AG04449 (cell line): Measurements from ENCODE around the gene PHF23.

Source experiments
- CTCF ChIA-PET: fragments of 350-600 bp; formaldehyde crosslinking; extraction: SDS; loops from one replicate; lab custom pipeline; 2021; ENCODE audit warnings: antibody characterized with exemption; lab: Yijun Ruan, JAX
- POLR2A ChIA-PET: fragments of 400-600, 350-600 bp; formaldehyde crosslinking; extraction: SDS; loops from one replicate; lab custom pipeline; 2020; ENCODE audit warnings: antibody characterized with exemption, inconsistent platforms; lab: Yijun Ruan, JAX
- DNase-seq: peaks from one replicate; pipeline ENCODE4 v3.0.0-alpha.2; 2010; ENCODE audit warnings: low read depth, low spot score
- H3K4me3 ChIP-seq: 2 replicates; pipeline ENCODE4 v1.5.1; 2011; ENCODE audit warnings: low read depth, mild to moderate bottlenecking, control low read depth, low read length
- TF ChIP-seq, protein P1 (sequence below): IDR thresholded peaks from one replicate; pipeline ENCODE4 v1.5.1; 2011; ENCODE audit warnings: mild to moderate bottlenecking, moderate library complexity, low read length, control low read depth, inconsistent platforms; ENCODE audit not compliant: insufficient read depth; ENCODE audit errors: missing control alignments

Gene PHF23

GRCh38 chr17:7260151-7260550 lies 20.9 kb upstream of the PHF23 start:
- DNase-seq = no peak
- CTCF ChIA-PET = interaction anchor here (1.2 to 3.3 kb wide), 4 partner anchors 20 to 301 kb away, joined by 3 to 13 read pairs (median 8); no protein-coding TSS in a partner anchor
- POLR2A ChIA-PET = interaction anchor here (1.1 to 1.2 kb wide), 2 partner anchors 21 to 69 kb away, joined by 3 to 5 read pairs; partner anchors contain the start of genes NEURL4 and SLC2A4
- TF ChIP-seq, protein P1, sequence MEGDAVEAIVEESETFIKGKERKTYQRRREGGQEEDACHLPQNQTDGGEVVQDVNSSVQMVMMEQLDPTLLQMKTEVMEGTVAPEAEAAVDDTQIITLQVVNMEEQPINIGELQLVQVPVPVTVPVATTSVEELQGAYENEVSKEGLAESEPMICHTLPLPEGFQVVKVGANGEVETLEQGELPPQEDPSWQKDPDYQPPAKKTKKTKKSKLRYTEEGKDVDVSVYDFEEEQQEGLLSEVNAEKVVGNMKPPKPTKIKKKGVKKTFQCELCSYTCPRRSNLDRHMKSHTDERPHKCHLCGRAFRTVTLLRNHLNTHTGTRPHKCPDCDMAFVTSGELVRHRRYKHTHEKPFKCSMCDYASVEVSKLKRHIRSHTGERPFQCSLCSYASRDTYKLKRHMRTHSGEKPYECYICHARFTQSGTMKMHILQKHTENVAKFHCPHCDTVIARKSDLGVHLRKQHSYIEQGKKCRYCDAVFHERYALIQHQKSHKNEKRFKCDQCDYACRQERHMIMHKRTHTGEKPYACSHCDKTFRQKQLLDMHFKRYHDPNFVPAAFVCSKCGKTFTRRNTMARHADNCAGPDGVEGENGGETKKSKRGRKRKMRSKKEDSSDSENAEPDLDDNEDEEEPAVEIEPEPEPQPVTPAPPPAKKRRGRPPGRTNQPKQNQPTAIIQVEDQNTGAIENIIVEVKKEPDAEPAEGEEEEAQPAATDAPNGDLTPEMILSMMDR = no peak
- no peak overlapping the region for H3K4me3 ChIP-seq

DNA sequence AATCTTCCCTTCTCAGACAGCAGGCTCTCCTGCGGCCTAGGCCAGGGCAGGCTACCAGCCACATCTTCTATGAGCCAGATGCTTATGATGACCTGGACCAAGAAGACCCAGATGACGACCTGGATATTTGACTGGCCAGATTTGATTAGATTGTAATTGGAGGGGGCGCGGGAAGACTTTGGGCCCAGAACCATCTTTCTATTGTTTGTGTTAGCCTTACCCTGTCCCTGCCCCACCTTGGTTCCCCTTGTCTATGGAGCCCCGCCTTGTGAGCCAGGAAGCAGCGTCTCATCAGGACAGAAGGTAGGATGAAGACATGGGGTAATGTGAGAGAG lies 20.3 kb upstream of the PHF23 start:
- POLR2A ChIA-PET = interaction anchor here (0.5 to 1.2 kb wide), 3 partner anchors 22 to 70 kb away, joined by 3 to 5 read pairs (median 3); partner anchors contain the start of genes NEURL4 and SLC2A4
- CTCF ChIA-PET = interaction anchor here (1.2 to 3.3 kb wide), 4 partner anchors 21 to 301 kb away, joined by 3 to 13 read pairs (median 8); no protein-coding TSS in a partner anchor

DNA sequence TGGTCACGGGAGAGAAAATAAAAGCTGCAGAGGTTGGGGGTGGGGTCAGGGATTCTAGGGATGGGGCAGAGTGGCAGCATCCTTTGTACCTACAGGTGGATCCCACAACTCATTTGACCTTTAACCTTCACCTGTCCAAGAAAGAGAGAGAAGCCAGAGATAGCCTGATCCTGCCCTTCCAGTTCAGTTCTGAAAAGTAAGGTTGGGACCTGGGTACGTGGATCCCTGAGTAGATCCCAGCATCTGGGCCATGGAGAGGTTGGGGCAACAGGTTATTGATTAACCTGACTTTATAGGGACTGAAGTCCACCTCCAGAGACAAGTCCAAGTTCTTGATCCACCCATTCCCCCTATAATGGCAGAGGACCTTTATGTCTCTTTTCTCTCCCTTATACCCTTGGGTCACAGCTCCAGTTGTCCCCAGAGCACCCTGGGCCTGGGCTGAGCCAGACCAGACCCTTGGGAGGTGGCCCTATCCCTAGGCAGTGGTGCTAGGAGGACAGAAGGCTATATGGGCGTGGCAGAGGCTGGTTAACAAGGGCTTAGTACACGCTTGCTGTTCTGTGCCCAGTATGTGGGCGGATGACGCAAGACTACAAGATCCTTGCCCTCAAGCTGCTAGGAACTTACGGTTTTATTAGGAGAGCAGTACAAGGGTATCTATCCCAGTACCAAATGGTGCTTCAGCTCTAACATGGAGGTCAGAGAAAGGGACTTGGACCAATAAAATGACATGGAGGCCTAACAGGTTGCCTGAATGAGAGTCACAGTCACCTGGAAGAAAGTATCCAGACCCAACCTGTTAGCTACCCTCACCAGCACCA lies 19.7 kb upstream of the PHF23 start:
- TF ChIP-seq, protein P1 = no peak
- CTCF ChIA-PET = interaction anchor here (1.2 to 3.3 kb wide), 4 partner anchors 21 to 302 kb away, joined by 3 to 13 read pairs (median 8); no protein-coding TSS in a partner anchor
- POLR2A ChIA-PET = interaction anchor here (0.5 to 1.2 kb wide), 2 partner anchors 23 to 52 kb away, joined by 3 read pairs; partner anchors contain the start of gene SLC2A4
- no peak overlapping the region for H3K4me3 ChIP-seq
- DNase-seq = no peak

More for the DNA sequence above, 20.3 kb upstream of the PHF23 start:
- no peak for DNase-seq
- TF ChIP-seq, protein P1 = no peak
- no peak overlapping the region for H3K4me3 ChIP-seq

GRCh38 chr17:7256766-7257456 lies 17.7 kb upstream of the PHF23 start:
- ChIA-PET CTCF (interaction anchor here (0.7 to 1.4 kb wide), 4 partner anchors 24 to 303 kb away, joined by 3 to 7 read pairs (median 4); partner anchors contain the start of gene SLC2A4), POLR2A (no interaction called here)
- TF ChIP-seq, protein P1 = no peak

GRCh38 chr17:7254511-7254910 lies 15.3 kb upstream of the PHF23 start:
- no peak overlapping the region for H3K4me3 ChIP-seq
- TF ChIP-seq, protein P1 = no peak
- POLR2A ChIA-PET = no interaction called here
- CTCF ChIA-PET = interaction anchor here (1.4 to 2.2 kb wide), 3 partner anchors 10 to 306 kb away, joined by 3 to 9 read pairs (median 3); partner anchors contain the start of gene SLC2A4
- DNase-seq = no peak

More at GRCh38 chr17:7256766-7257456, 17.7 kb upstream of the PHF23 start:
- no peak for DNase-seq
- no peak overlapping the region for H3K4me3 ChIP-seq
